ENCODE data around the gene APLF. TPM values are rescaled to one million over a fixed set of nuclear protein-coding genes. Genes with fewer than 3 reads are reported as not detected.

Gene APLF
- total RNA-seq, 4 donors from 2014 or later = 6.9 to 11.6 (median 10.6) TPM

DNA sequence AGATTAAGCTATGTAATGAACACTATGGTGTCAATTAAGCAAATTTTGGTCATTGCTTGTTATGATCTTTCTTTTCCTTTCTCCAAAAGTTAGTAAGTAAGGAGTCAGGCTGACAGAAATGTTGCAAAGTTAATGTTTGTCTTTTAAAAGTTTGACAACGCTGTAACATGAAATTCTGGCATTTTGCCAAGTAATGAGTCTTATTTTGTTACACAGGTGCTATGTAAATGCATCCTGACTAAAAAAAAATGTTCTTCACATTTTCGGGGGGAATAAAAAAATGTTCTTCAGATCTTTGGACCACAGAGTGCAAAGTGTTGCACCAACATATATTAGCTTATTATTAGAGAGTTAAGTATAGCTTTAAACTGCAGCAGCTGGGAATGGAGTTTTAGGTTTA, 121.2 kb downstream of the APLF start:
- Histone ChIP-seq H3K4me1 (no peaks in the 10 kb centered on the region), H3K9me3 (no peaks in the 10 kb centered on the region), H3K27ac (no peak overlapping the region), H3K36me3 (peaks cover 0 to 22% (median 0%) of the 10 kb centered on the region in 3 donors), H3K4me3 (no peak overlapping the region), H3K27me3 (no peaks in the 10 kb centered on the region)
- 64 to 78% methylated on average over 2 of the region's 2 CpGs for WGBS, 2 donors
- TF ChIP-seq POLR2A (IDR thresholded peaks at IDR 0.05) = no peak
- TF ChIP-seq, protein P1, sequence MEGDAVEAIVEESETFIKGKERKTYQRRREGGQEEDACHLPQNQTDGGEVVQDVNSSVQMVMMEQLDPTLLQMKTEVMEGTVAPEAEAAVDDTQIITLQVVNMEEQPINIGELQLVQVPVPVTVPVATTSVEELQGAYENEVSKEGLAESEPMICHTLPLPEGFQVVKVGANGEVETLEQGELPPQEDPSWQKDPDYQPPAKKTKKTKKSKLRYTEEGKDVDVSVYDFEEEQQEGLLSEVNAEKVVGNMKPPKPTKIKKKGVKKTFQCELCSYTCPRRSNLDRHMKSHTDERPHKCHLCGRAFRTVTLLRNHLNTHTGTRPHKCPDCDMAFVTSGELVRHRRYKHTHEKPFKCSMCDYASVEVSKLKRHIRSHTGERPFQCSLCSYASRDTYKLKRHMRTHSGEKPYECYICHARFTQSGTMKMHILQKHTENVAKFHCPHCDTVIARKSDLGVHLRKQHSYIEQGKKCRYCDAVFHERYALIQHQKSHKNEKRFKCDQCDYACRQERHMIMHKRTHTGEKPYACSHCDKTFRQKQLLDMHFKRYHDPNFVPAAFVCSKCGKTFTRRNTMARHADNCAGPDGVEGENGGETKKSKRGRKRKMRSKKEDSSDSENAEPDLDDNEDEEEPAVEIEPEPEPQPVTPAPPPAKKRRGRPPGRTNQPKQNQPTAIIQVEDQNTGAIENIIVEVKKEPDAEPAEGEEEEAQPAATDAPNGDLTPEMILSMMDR (IDR thresholded peaks at IDR 0.05) = no peak
- TF ChIP-seq EP300 (IDR thresholded peaks at IDR 0.05) = no peak
- DNase-seq (ENCODE audit: low spot score in 2 of 2) = no peak

DNA sequence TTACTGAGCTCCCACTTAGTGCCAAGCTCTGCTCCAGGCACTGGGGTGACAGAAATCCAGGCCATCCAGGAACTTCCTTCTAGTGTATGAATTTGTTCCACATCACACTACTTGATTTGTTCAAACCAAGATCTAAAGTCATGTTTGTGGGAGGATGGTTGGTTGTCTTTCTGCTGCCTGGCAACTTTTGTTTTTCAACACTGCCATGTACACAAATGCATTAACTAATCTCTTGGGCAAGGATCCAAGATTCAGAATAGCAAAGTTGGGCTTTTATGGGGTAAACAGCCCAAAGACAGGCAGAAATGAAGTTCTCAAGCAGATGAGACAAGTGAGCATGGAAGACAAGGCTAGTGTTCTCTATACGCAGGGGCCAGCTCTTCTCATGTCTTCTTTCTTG, 122.6 kb downstream of the APLF start:
- H3K4me1 ChIP-seq = no peaks in the 10 kb centered on the region
- no peaks in the 10 kb centered on the region for H3K27me3 ChIP-seq
- no peak for DNase-seq (ENCODE audit: low spot score in 2 of 2)
- peaks cover 0 to 20% (median 0%) of the 10 kb centered on the region in 3 donors for H3K36me3 ChIP-seq
- TF ChIP-seq, protein P1 (IDR thresholded peaks at IDR 0.05) = no peak
- TF ChIP-seq POLR2A (IDR thresholded peaks at IDR 0.05) = no peak
- TF ChIP-seq EP300 (IDR thresholded peaks at IDR 0.05) = no peak
- H3K4me3 ChIP-seq = no peak overlapping the region
- WGBS, 2 donors = 78 to 83% methylated on average over 1 of the region's 1 CpG
- H3K9me3 ChIP-seq = no peaks in the 10 kb centered on the region
- H3K27ac ChIP-seq = no peak overlapping the region

DNA sequence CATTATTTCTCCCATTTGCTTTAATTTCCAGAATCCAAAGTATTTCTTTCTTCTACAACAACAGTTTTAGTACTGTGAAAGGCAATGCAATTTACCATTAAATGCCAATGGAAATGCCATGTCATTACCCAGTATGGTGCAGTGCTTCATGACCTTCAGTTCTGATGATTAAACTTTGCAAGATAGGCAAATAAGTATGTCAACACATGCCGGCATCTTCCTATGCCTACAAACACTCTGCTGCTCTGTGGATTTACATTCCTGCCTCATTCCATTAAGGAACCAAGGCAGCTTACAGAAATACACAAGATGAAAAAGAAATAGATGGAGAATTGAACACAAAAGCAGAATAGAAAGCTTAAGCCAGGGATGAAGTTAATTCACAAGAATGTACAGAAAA, 123.3 kb downstream of the APLF start:
- WGBS, 2 donors = 79 to 82% methylated on average over 1 of the region's 1 CpG
- H3K4me1 ChIP-seq = no peaks in the 10 kb centered on the region

DNA sequence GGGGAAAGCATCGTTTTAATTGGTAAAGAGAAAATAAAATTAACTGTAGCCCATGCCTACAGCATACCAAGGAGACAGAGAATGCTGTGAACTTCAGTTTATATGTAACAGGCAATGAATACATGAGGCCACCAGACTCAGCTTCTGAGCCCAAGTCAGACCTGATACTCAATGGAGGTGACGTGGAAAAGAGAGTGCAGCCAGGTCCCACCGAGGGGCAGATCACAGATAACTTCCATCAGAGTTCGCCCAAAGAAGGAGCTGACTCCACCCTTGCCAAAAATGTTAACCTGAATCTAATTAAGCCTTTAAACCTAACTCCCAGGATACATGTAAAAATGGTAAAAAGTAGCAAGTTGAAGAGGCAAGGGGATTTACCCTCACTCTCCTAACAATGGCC, 123.8 kb downstream of the APLF start:
- 89 to 91% methylated on average over 4 of the region's 4 CpGs for WGBS, 2 donors
- peaks cover 0 to 2% (median 0%) of the 10 kb centered on the region in 4 donors for H3K9me3 ChIP-seq
- no peak overlapping the region for H3K4me3 ChIP-seq

More for the DNA sequence above, 123.3 kb downstream of the APLF start:
- TF ChIP-seq, protein P1 (IDR thresholded peaks at IDR 0.05) = no peak
- TF ChIP-seq POLR2A (IDR thresholded peaks at IDR 0.05) = no peak
- TF ChIP-seq EP300 (IDR thresholded peaks at IDR 0.05) = no peak
- no peak for DNase-seq (ENCODE audit: low spot score in 2 of 2)
- Histone ChIP-seq H3K4me3 (no peak overlapping the region), H3K27ac (no peak overlapping the region), H3K27me3 (no peaks in the 10 kb centered on the region), H3K9me3 (peaks cover 0 to 2% (median 0%) of the 10 kb centered on the region in 4 donors), H3K36me3 (peaks cover 0 to 20% (median 0%) of the 10 kb centered on the region in 3 donors)

DNA sequence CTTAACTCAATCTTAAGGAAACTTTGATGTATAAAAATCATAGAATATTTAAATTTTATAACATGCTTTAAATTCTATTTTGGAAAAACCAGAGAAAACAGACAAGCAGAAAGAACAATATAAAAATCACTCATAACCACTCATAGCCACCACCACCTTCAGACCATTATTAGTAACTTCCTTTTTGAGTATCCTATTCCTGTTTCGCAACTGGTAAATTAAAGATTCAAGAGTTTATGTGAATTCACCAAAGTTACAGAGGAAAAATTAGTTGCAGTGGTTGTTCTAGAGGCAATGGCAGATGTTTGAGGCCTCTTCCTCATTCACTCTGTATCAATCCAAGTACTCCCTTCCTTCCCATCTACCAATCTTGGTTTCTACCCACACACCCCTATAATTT, 126.7 kb downstream of the APLF start:
- Histone ChIP-seq H3K9me3 (peaks cover 0 to 8% (median 0%) of the 10 kb centered on the region in 4 donors), H3K27me3 (no peaks in the 10 kb centered on the region), H3K36me3 (peaks cover 0 to 3% (median 0%) of the 10 kb centered on the region in 3 donors), H3K4me3 (no peak overlapping the region), H3K27ac (no peak overlapping the region), H3K4me1 (no peaks in the 10 kb centered on the region)
- TF ChIP-seq, protein P1 (IDR thresholded peaks at IDR 0.05) = no peak
- TF ChIP-seq POLR2A (IDR thresholded peaks at IDR 0.05) = no peak
- TF ChIP-seq EP300 (IDR thresholded peaks at IDR 0.05) = no peak
- 94 to 97% methylated on average over 1 of the region's 1 CpG for WGBS, 2 donors
- no peak for DNase-seq (ENCODE audit: low spot score in 2 of 2)

More for the DNA sequence above, 123.8 kb downstream of the APLF start:
- Histone ChIP-seq H3K27me3 (no peaks in the 10 kb centered on the region), H3K4me1 (no peaks in the 10 kb centered on the region), H3K36me3 (peaks cover 0 to 20% (median 0%) of the 10 kb centered on the region in 3 donors), H3K27ac (no peak overlapping the region)
- TF ChIP-seq EP300 (IDR thresholded peaks at IDR 0.05) (no peak), POLR2A (IDR thresholded peaks at IDR 0.05) (no peak)
- TF ChIP-seq, protein P1 (IDR thresholded peaks at IDR 0.05) = no peak
- no peak for DNase-seq (ENCODE audit: low spot score in 2 of 2)

Data from tibial nerve (tissue), 4 donors.